ENCODE measurements around the gene LIMS2.

DNA sequence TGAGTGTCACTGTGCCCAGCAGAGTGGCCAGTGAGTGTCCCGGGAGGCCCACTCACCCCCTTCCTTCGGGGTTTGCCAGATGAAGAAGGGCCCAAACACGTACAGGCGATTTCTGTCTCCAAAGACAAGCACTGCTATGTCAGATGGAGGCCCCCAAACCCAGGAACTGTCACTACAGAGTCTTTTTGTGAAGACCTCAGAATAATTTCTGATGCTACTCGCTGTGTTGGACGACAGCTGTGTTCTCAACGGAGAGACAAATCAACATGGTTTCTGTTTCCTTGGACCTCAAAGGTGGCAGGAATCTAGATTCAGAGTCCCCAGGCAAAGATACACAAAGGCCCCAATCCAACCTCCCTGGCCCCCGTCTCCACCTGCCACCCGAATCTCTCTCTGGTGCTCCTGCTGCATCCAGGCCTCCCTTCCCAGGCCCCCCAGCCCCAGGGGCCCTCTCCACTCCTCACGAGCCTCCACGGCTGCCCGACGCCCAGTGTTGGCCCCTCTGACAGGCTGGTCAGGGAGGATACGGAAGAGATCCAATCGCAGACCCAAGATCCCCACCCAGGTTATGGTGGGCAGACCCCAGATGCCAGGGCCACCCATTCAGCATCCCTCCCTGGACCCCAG lies 31.8 kb downstream of the LIMS2 start:
- TF ChIP-seq, protein P1, sequence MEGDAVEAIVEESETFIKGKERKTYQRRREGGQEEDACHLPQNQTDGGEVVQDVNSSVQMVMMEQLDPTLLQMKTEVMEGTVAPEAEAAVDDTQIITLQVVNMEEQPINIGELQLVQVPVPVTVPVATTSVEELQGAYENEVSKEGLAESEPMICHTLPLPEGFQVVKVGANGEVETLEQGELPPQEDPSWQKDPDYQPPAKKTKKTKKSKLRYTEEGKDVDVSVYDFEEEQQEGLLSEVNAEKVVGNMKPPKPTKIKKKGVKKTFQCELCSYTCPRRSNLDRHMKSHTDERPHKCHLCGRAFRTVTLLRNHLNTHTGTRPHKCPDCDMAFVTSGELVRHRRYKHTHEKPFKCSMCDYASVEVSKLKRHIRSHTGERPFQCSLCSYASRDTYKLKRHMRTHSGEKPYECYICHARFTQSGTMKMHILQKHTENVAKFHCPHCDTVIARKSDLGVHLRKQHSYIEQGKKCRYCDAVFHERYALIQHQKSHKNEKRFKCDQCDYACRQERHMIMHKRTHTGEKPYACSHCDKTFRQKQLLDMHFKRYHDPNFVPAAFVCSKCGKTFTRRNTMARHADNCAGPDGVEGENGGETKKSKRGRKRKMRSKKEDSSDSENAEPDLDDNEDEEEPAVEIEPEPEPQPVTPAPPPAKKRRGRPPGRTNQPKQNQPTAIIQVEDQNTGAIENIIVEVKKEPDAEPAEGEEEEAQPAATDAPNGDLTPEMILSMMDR (IDR thresholded peaks at IDR 0.05): no peak
- TF ChIP-seq POLR2A (IDR thresholded peaks at IDR 0.05): no peak

Measured in tibial nerve (tissue), 3 donors.